Umbilical cord (tissue), 2 donors: ENCODE data around the gene NECTIN1. TPM values are rescaled to one million over a fixed set of nuclear protein-coding genes. Genes with fewer than 3 reads are reported as not detected.
A peak's percentile ranks its signal among the peaks of the same experiment; 100 is the strongest.

Source experiments
- DNase-seq: peaks from one replicate; pipeline ENCODE4 v3.0.0-alpha.2; 2015; ENCODE audit warnings: low spot score
- total RNA-seq: library from RNA; depleted of rRNA; stranded (reverse); fragments of >200 nt; gene quantifications from one replicate; pipeline ENCODE4 v1.2.3, GENCODE V29; 2014; ENCODE audit warnings: low replicate concordance; ENCODE audit not compliant: insufficient read depth

Gene NECTIN1
- total RNA-seq, 1 donor from 2014 or later: 4.1 TPM

GRCh38 chr11:119694334-119694733 lies 34.7 kb downstream of the NECTIN1 start:
- no peak for DNase-seq

- no peak for DNase-seq
Measured at GRCh38 chr11:119693253-119693815, 35.7 kb downstream of the NECTIN1 start.

GRCh38 chr11:119692540-119692820 lies 36.5 kb downstream of the NECTIN1 start:
- DNase-seq: no peak

- peak; percentile 84 for DNase-seq
Measured at GRCh38 chr11:119691701-119692539, 37.1 kb downstream of the NECTIN1 start.

- no peak for DNase-seq
Measured at GRCh38 chr11:119691020-119691666, 37.9 kb downstream of the NECTIN1 start.

- DNase-seq: no peak
Measured at GRCh38 chr11:119689302-119689701, 39.7 kb downstream of the NECTIN1 start.

GRCh38 chr11:119688356-119688755 lies 40.6 kb downstream of the NECTIN1 start:
- no peak for DNase-seq

GRCh38 chr11:119687373-119688046 lies 41.5 kb downstream of the NECTIN1 start:
- no peak for DNase-seq

GRCh38 chr11:119686177-119686882 lies 42.7 kb downstream of the NECTIN1 start:
- DNase-seq: no peak

- DNase-seq: no peak
Measured at GRCh38 chr11:119685111-119685746, 43.8 kb downstream of the NECTIN1 start.

- peak; percentile 51 for DNase-seq
Measured at GRCh38 chr11:119684361-119685110, 44.5 kb downstream of the NECTIN1 start.

GRCh38 chr11:119683783-119684182 lies 45.2 kb downstream of the NECTIN1 start:
- peak; percentile 74 for DNase-seq

GRCh38 chr11:119681361-119681910 lies 47.6 kb downstream of the NECTIN1 start:
- no peak for DNase-seq

- DNase-seq: peak; percentile 82
Measured at GRCh38 chr11:119680541-119681360, 48.2 kb downstream of the NECTIN1 start.

- no peak for DNase-seq
Measured at GRCh38 chr11:119679346-119679745, 49.7 kb downstream of the NECTIN1 start.

- DNase-seq: no peak
Measured at GRCh38 chr11:119678351-119678750, 50.6 kb downstream of the NECTIN1 start.

- no peak for DNase-seq
Measured at GRCh38 chr11:119677840-119678239, 51.2 kb downstream of the NECTIN1 start.

GRCh38 chr11:119676461-119677020 lies 52.5 kb downstream of the NECTIN1 start:
- no peak for DNase-seq
